Placental epithelial cell (primary cell): ENCODE data around the gene COL15A1. TPM values are rescaled to one million over a fixed set of nuclear protein-coding genes. Genes with fewer than 3 reads are reported as not detected.

Experiments
- total RNA-seq: library from RNA; depleted of rRNA; stranded (reverse); fragments of >200 nt; gene quantifications from 2 replicates; pipeline ENCODE4 v1.2.3, GENCODE V29; 2012

Gene COL15A1
- 0.54 and 2.0 TPM in 2 replicates for total RNA-seq

DNA sequence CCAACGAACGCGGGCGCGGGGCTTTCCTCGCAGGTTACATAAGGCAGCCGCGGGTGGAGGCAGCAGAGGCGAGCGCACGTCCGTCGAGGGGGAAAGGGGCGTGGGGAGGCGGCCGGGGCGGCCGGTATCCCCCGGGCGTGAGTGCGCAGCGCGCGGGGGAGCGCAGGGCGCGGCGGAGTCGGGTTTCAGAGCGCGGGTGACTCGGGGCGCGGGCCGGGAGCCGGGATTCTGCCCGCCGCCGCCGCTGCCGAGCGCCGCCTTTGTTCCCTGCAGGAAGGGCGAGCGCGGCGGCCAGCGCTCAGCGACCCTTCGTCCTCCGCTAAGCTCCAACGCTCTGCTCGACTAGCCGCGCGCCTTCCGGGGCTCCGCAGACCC, at the start of gene COL15A1:
COL15A1 (plus strand) TSS at position 226 of the 375 bp plus-strand sequence. CDS start 155 bp downstream, outside the sequence.

GRCh38 chr9:99104459-99105151, 160.9 kb downstream of the COL15A1 start, which contains the start of gene TGFBR1:
Gene TGFBR1, plus strand, starts transcription at chr9:99105113. Its CDS starts 93 bp downstream, at chr9:99105206.

Other genes with a start within 250 kb of the COL15A1 start
- gene GABBR2, start 235.0 kb upstream of the COL15A1 start, total RNA-seq = 0.76 TPM in 1 of 2 replicates, not detected in the other
- gene ANKS6, start 147.4 kb upstream of the COL15A1 start, total RNA-seq = 20.4 and 30.4 TPM in 2 replicates
- 7.9 and 14.3 TPM in 2 replicates for gene GALNT12, start 136.2 kb upstream of the COL15A1 start, total RNA-seq
- gene TGFBR1, start 161.2 kb downstream of the COL15A1 start, total RNA-seq = 148 TPM in 2 replicates